ENCODE measurements around the gene STK32B.

STK32B gene

GRCh38 chr4:5069901-5070300 lies 18.6 kb downstream of the STK32B start:
- no peak for ATAC-seq
- no peak for DNase-seq

GRCh38 chr4:5072948-5073347 lies 21.7 kb downstream of the STK32B start:
- ATAC-seq: no peak
- DNase-seq: no peak

GRCh38 chr4:5078009-5078408 lies 26.7 kb downstream of the STK32B start:
- DNase-seq: no peak
- ATAC-seq: no peak

GRCh38 chr4:5079581-5079980 lies 28.3 kb downstream of the STK32B start:
- ATAC-seq (no peak), DNase-seq (no peak)

GRCh38 chr4:5081441-5081999 lies 30.2 kb downstream of the STK32B start:
- ATAC-seq (no peak), DNase-seq (no peak)

- ATAC-seq (no peak), DNase-seq (no peak)
Observed at GRCh38 chr4:5082376-5082775, 31.1 kb downstream of the STK32B start.

GRCh38 chr4:5084911-5085475 lies 33.7 kb downstream of the STK32B start:
- ATAC-seq: no peak
- DNase-seq: no peak

GRCh38 chr4:5086535-5086934 lies 35.3 kb downstream of the STK32B start:
- no peak for DNase-seq
- no peak for ATAC-seq

- ATAC-seq: no peak
- no peak for DNase-seq
Observed at GRCh38 chr4:5096261-5096660, 45.0 kb downstream of the STK32B start.

GRCh38 chr4:5098176-5098575 lies 46.9 kb downstream of the STK32B start:
- DNase-seq (no peak), ATAC-seq (no peak)

GRCh38 chr4:5100336-5100735 lies 49.1 kb downstream of the STK32B start:
- ATAC-seq (no peak), DNase-seq (no peak)

- DNase-seq: no peak
- ATAC-seq: no peak
Observed at GRCh38 chr4:5100986-5101385, 49.7 kb downstream of the STK32B start.

- DNase-seq: no peak
- no peak for ATAC-seq
Observed at GRCh38 chr4:5101571-5101970, 50.3 kb downstream of the STK32B start.

GRCh38 chr4:5110901-5111300 lies 59.6 kb downstream of the STK32B start:
- ATAC-seq (no peak), DNase-seq (no peak)

- no peak for ATAC-seq
- DNase-seq: no peak
Observed at GRCh38 chr4:5112333-5113095, 61.2 kb downstream of the STK32B start.

- DNase-seq (no peak), ATAC-seq (no peak)
Observed at GRCh38 chr4:5114950-5115349, 63.7 kb downstream of the STK32B start.

GRCh38 chr4:5118091-5118786 lies 67.0 kb downstream of the STK32B start:
- DNase-seq: no peak
- no peak for ATAC-seq

GRCh38 chr4:5118994-5119835 lies 67.9 kb downstream of the STK32B start:
- no peak for ATAC-seq
- DNase-seq: no peak

- no peak for ATAC-seq
- DNase-seq: no peak
Observed at GRCh38 chr4:5120067-5120466, 68.8 kb downstream of the STK32B start.

GRCh38 chr4:5120468-5120867 lies 69.2 kb downstream of the STK32B start:
- DNase-seq: no peak
- ATAC-seq: no peak

- ATAC-seq: no peak
- no peak for DNase-seq
Observed at GRCh38 chr4:5122114-5122513, 70.8 kb downstream of the STK32B start.

GRCh38 chr4:5124876-5125275 lies 73.6 kb downstream of the STK32B start:
- ATAC-seq (no peak), DNase-seq (no peak)
